ENCODE results near the gene SMYD5. TPM values are rescaled to one million over a fixed set of nuclear protein-coding genes. Genes with fewer than 3 reads are reported as not detected.
A peak's percentile ranks its signal among the peaks of the same experiment; 100 is the strongest.

Gene SMYD5
- total RNA-seq, 1 experiment from 2014 or later, result 49.4 TPM

- Histone ChIP-seq H3K36me3 (ENCODE audit: low read depth, low read length) (no peaks in the 10 kb centered on the region), H3K27ac (ENCODE audit: low read length) (no peak overlapping the region), H3K27me3 (ENCODE audit: low read length) (peaks cover 22% of the 10 kb centered on the region), H3K4me3 (ENCODE audit: low read length) (peak overlapping the region; percentile 75), H3K9me3 (ENCODE audit: low read length) (no peaks in the 10 kb centered on the region), H4K20me1 (ENCODE audit: low read length) (no peaks in the 10 kb centered on the region), H3K4me2 (ENCODE audit: low read length) (peak overlapping the region; percentile 97), H3K9me2 (replicated peaks; ENCODE audit: low read length) (no peaks in the 10 kb centered on the region), H3K9ac (ENCODE audit: low read length) (peak overlapping the region; percentile 46; the same call in 1 of the 2 replicates), H3F3A (ENCODE audit: low read length, unreplicated experiment) (no peaks in the 10 kb centered on the region), H3K79me2 (ENCODE audit: low read length) (no peaks in the 10 kb centered on the region), H3K4me1 (ENCODE audit: insufficient read depth, low read length) (peaks cover 22% of the 10 kb centered on the region), H2AFZ (ENCODE audit: low read length) (peak overlapping the region; percentile 97)
- DNase-seq (no peak), ATAC-seq (no peak)
- BruUV-seq (replicated peaks), result no TSS peak
- POLR2A ChIA-PET (ENCODE audit: unreplicated experiment), result no interaction called here
- TF ChIP-seq EZH2 (IDR thresholded peaks at IDR 0.05; ENCODE audit: low read length, unreplicated experiment) (no peak), CTCF (conservative IDR thresholded peaks at IDR 0.05; ENCODE audit: low read depth, low read length) (no peak), EZH2phosphoT487 (IDR thresholded peaks at IDR 0.05; ENCODE audit: borderline replicate concordance, low read length) (no peak)
- intact Hi-C loops (cut with micrococcal nuclease), result loop anchor here (5.0 kb wide), 3 partner anchors 88 to 183 kb away; partner anchors contain the start of gene SFXN5
- CTCF ChIA-PET, result no interaction called here
Observed at GRCh38 chr2:73174941-73175662, 38.9 kb upstream of the SMYD5 start.

DNA sequence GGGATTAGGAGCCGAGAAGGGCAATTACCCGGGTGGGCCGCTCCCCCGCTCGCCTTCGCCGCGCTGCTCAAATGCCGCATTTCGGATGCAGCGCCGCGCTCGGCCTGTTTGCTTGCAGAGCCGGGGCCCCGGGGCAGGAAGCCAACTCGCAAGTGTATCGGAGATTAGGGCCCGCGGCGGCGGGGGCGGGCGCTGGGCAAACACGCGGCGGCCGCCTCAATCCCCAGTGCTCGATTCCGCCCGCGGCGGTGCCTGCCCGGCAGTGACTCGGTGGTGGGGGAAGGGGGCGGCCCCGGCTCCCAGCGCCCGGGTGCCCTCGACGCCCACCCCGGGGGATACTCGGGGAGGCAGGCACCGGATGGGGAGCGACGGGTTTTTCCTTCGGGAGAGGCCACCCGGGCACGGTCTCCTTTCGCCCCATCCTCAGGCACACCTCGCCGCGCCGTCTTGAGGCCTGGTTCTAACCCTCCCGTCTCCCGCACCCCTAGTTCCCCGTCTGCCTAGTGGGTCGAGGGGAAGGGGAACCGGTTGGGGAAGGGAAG lies 38.3 kb upstream of the SMYD5 start:
- no peaks in the 10 kb centered on the region for H4K20me1 ChIP-seq (ENCODE audit: low read length)
- peaks cover 27% of the 10 kb centered on the region for H3K27me3 ChIP-seq (ENCODE audit: low read length)
- H3K9ac ChIP-seq (ENCODE audit: low read length), result peak overlapping the region; percentile 46; the same call in 1 of the 2 replicates
- peak overlapping the region; percentile 97 for H2AFZ ChIP-seq (ENCODE audit: low read length)
- ATAC-seq (no peak), DNase-seq (peak; percentile 55)
- POLR2A ChIA-PET (ENCODE audit: unreplicated experiment), result no interaction called here
- no peak for TF ChIP-seq EZH2 (IDR thresholded peaks at IDR 0.05; ENCODE audit: low read length, unreplicated experiment)
- H3K4me2 ChIP-seq (ENCODE audit: low read length), result peak overlapping the region; percentile 97
- CTCF ChIA-PET, result no interaction called here
- intact Hi-C loops (cut with micrococcal nuclease), result loop anchor here (2.0 to 5.0 kb wide), 4 partner anchors 65 to 183 kb away; partner anchors contain the start of gene SFXN5
- no peaks in the 10 kb centered on the region for H3K79me2 ChIP-seq (ENCODE audit: low read length)
- peak overlapping the region; percentile 75 for H3K4me3 ChIP-seq (ENCODE audit: low read length)
- H3K27ac ChIP-seq (ENCODE audit: low read length), result no peak overlapping the region
- no peaks in the 10 kb centered on the region for H3F3A ChIP-seq (ENCODE audit: low read length, unreplicated experiment)
- H3K36me3 ChIP-seq (ENCODE audit: low read depth, low read length), result no peaks in the 10 kb centered on the region
- no peaks in the 10 kb centered on the region for H3K9me2 ChIP-seq (replicated peaks; ENCODE audit: low read length)
- no peaks in the 10 kb centered on the region for H3K9me3 ChIP-seq (ENCODE audit: low read length)
- peaks cover 22% of the 10 kb centered on the region for H3K4me1 ChIP-seq (ENCODE audit: insufficient read depth, low read length)
- BruUV-seq (replicated peaks), result no TSS peak

GRCh38 chr2:73176205-73176880 lies 37.7 kb upstream of the SMYD5 start:
- ATAC-seq (peak; percentile 6), DNase-seq (no peak)
- H3K4me2 ChIP-seq (ENCODE audit: low read length), result peak overlapping the region; percentile 97
- peak overlapping the region; percentile 97 for H2AFZ ChIP-seq (ENCODE audit: low read length)
- H3K4me1 ChIP-seq (ENCODE audit: insufficient read depth, low read length), result peaks cover 22% of the 10 kb centered on the region
- intact Hi-C loops (cut with micrococcal nuclease), result loop anchor here (2.0 to 5.0 kb wide), 4 partner anchors 66 to 184 kb away; partner anchors contain the start of gene SFXN5
- CTCF ChIA-PET, result interaction anchor here (0.9 to 1.8 kb wide), 4 partner anchors 36 to 314 kb away, joined by 5 to 16 read pairs (median 12); no protein-coding TSS in a partner anchor
- H3K79me2 ChIP-seq (ENCODE audit: low read length), result no peaks in the 10 kb centered on the region
- no peak overlapping the region for H3K27ac ChIP-seq (ENCODE audit: low read length)
- H3K27me3 ChIP-seq (ENCODE audit: low read length), result peaks cover 27% of the 10 kb centered on the region
- POLR2A ChIA-PET (ENCODE audit: unreplicated experiment), result interaction anchor here (0.6 kb wide), 1 partner anchor 182 kb away, joined by 3 read pairs; no protein-coding TSS in a partner anchor
- H3K36me3 ChIP-seq (ENCODE audit: low read depth, low read length), result no peaks in the 10 kb centered on the region
- no peaks in the 10 kb centered on the region for H3K9me3 ChIP-seq (ENCODE audit: low read length)
- no peak for TF ChIP-seq EZH2phosphoT487 (IDR thresholded peaks at IDR 0.05; ENCODE audit: borderline replicate concordance, low read length)
- no peak for TF ChIP-seq EZH2 (IDR thresholded peaks at IDR 0.05; ENCODE audit: low read length, unreplicated experiment)
- TF ChIP-seq CTCF (conservative IDR thresholded peaks at IDR 0.05; ENCODE audit: low read depth, low read length), result no peak
- no peaks in the 10 kb centered on the region for H3F3A ChIP-seq (ENCODE audit: low read length, unreplicated experiment)
- H4K20me1 ChIP-seq (ENCODE audit: low read length), result no peaks in the 10 kb centered on the region
- H3K9me2 ChIP-seq (replicated peaks; ENCODE audit: low read length), result no peaks in the 10 kb centered on the region
- peak overlapping the region; percentile 75 for H3K4me3 ChIP-seq (ENCODE audit: low read length)
- peak overlapping the region; percentile 46; the same call in 1 of the 2 replicates for H3K9ac ChIP-seq (ENCODE audit: low read length)
- no TSS peak for BruUV-seq (replicated peaks)
